OCI-LY7 (cell line): ENCODE data around the gene MAPKAPK3. TPM values are rescaled to one million over a fixed set of nuclear protein-coding genes. Genes with fewer than 3 reads are reported as not detected.

ENCODE experiments used
- BruUV-seq: library from RNA; stranded (reverse); fragments of 400-500 nt; replicated peaks from 2 replicates; lab custom pipeline; 2021; lab: Mats Ljungman, UMichigan
- CTCF ChIA-PET: fragments of 300-600 bp; sonication (Branson Sonifier 250); formaldehyde crosslinking; loops from one replicate; lab custom pipeline; 2022; ENCODE audit warnings: antibody characterized with exemption; ENCODE audit not compliant: unreplicated experiment; lab: Charles Lee
- POLR2A ChIA-PET: fragments of 300-600 bp; sonication (Branson Sonifier 250); formaldehyde crosslinking; loops from one replicate; lab custom pipeline; 2022; ENCODE audit warnings: antibody characterized with exemption; lab: Charles Lee
- DNase-seq: peaks from one replicate; pipeline ENCODE4 v3.0.0-alpha.2; 2015; ENCODE audit warnings: low spot score
- H2AFZ ChIP-seq: fragments of 200-600 bp; sonication (generic), shearing (Covaris generic); 2 replicates; pipeline ENCODE4 v1.6.1; 2014; ENCODE audit warnings: mild to moderate bottlenecking, antibody characterized with exemption, low read length, moderate library complexity
- H3K27ac ChIP-seq: fragments of 200-600 bp; sonication (generic); 2 replicates; pipeline ENCODE4 v1.5.1; 2014; ENCODE audit warnings: mixed run types, low read depth, mild to moderate bottlenecking, moderate library complexity, low read length, inconsistent platforms; ENCODE audit not compliant: poor library complexity, severe bottlenecking
- H3K36me3 ChIP-seq: fragments of 200-600 bp; sonication (generic); 2 replicates; pipeline ENCODE4 v1.6.1; 2014; ENCODE audit warnings: mild to moderate bottlenecking, antibody characterized with exemption, low read length, moderate library complexity, mixed read lengths; ENCODE audit not compliant: insufficient read depth
- H3K4me1 ChIP-seq: fragments of 200-600 bp; sonication (generic); 2 replicates; pipeline ENCODE4 v1.5.1; 2014; ENCODE audit warnings: mild to moderate bottlenecking, low read length; ENCODE audit not compliant: insufficient read depth, poor library complexity, severe bottlenecking
- H3K4me2 ChIP-seq: fragments of 200-600 bp; sonication (generic); 2 replicates; pipeline ENCODE4 v1.6.1; 2014; ENCODE audit warnings: mild to moderate bottlenecking, low read length
- H3K4me3 ChIP-seq: fragments of 200-600 bp; sonication (generic); 2 replicates; pipeline ENCODE4 v1.5.1; 2014; ENCODE audit warnings: mild to moderate bottlenecking, low read depth, low read length; ENCODE audit not compliant: poor library complexity, severe bottlenecking
- H3K79me2 ChIP-seq: fragments of 200-600 bp; sonication (generic); 2 replicates; pipeline ENCODE4 v1.6.1; 2016; ENCODE audit warnings: low read depth, mild to moderate bottlenecking, low read length, moderate library complexity, mixed read lengths; ENCODE audit not compliant: insufficient read depth
- H3K9me2 ChIP-seq: fragments of 200-600 bp; sonication (generic); 2 replicates; pipeline ENCODE4 v1.6.1; 2016; ENCODE audit warnings: mild to moderate bottlenecking, low read length, mixed read lengths; ENCODE audit not compliant: insufficient read depth
- H3K9me3 ChIP-seq: fragments of 200-600 bp; sonication (generic); 2 replicates; pipeline ENCODE4 v1.6.1; 2014; ENCODE audit warnings: mild to moderate bottlenecking, mixed run types, low read length, mixed read lengths
- H4K20me1 ChIP-seq: fragments of 200-600 bp; sonication (generic); 2 replicates; pipeline ENCODE4 v1.6.1; 2014; ENCODE audit warnings: mild to moderate bottlenecking, antibody characterized with exemption, low read length, moderate library complexity, mixed read lengths; ENCODE audit not compliant: insufficient read depth
- CTCF ChIP-seq: fragments of 200-600 bp; sonication (generic); conservative IDR thresholded peaks from 2 replicates; pipeline ENCODE4 v1.5.1; 2014; ENCODE audit warnings: mild to moderate bottlenecking, antibody characterized with exemption, low read length, moderate library complexity, mixed read lengths
- EZH2phosphoT487 ChIP-seq: fragments of 200-600 bp; sonication (generic); IDR thresholded peaks from 2 replicates; pipeline ENCODE4 v1.6.1; 2018; ENCODE audit warnings: low read depth, borderline replicate concordance, mild to moderate bottlenecking, mixed run types, antibody characterized with exemption, low read length, moderate library complexity, mixed read lengths
- intact Hi-C: fragments of 100-400 bp; cut with micrococcal nuclease; formaldehyde crosslinking; loops from one replicate; pipeline ENCODE4 v1.10.0; 2022; ENCODE audit not compliant: unreplicated experiment
- total RNA-seq, 2 experiments: library from RNA; depleted of rRNA in 1 of 2; stranded (reverse); fragments of >200 nt in 1 of 2; shearing (Covaris generic) in 1 of 2; gene quantifications; 2 replicates each; pipeline ENCODE4 v1.2.3, GENCODE V29; 2014 to 2022

The MAPKAPK3 gene
- total RNA-seq, 2 experiments from 2014 or later, result 17.5 to 25.2 TPM

DNA sequence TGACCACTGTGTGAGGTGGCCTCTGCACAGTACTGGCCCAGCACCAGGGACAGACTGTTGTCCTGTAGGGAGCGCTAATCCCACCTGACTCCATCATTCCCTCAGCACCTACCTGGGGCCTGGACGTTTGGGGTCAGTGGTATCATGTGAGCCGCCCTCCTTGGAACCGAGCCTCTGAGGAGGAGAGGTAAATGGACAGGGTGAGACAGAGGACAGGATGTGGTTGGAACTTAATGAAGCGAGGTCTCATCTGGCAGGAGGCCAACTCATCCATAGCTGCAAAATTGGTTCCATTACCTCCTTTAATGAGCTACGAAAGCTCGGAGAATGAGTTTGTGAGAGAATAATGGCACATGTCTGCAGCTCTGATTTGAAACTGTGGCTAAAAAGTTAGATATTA lies 13.9 kb downstream of the MAPKAPK3 start:
- H3K9me2 ChIP-seq, result no peaks in the 10 kb centered on the region
- TF ChIP-seq CTCF (no peak), EZH2phosphoT487 (no peak)
- ChIA-PET CTCF (interaction anchor here (0.5 to 1.9 kb wide), 3 partner anchors 11 to 315 kb away, joined by 3 to 5 read pairs (median 4); no protein-coding TSS in a partner anchor), POLR2A (no interaction called here)
- H3K4me1 ChIP-seq, result no peaks in the 10 kb centered on the region
- no peak overlapping the region for H3K4me3 ChIP-seq
- DNase-seq, result no peak
- no peak overlapping the region for H2AFZ ChIP-seq
- H4K20me1 ChIP-seq, result no peaks in the 10 kb centered on the region; the same call in 1 of the 2 replicates
- BruUV-seq, result no TSS peak
- no peak overlapping the region for H3K4me2 ChIP-seq
- H3K36me3 ChIP-seq, result no peaks in the 10 kb centered on the region
- H3K79me2 ChIP-seq, result no peaks in the 10 kb centered on the region
- no peaks in the 10 kb centered on the region for H3K9me3 ChIP-seq
- H3K27ac ChIP-seq, result no peak overlapping the region
- intact Hi-C loops, result no loop called here

- Histone ChIP-seq H3K4me3 (no peak overlapping the region), H3K9me2 (no peaks in the 10 kb centered on the region), H3K4me2 (no peak overlapping the region), H3K79me2 (no peaks in the 10 kb centered on the region), H3K36me3 (no peaks in the 10 kb centered on the region), H2AFZ (no peak overlapping the region), H3K27ac (no peak overlapping the region), H3K9me3 (no peaks in the 10 kb centered on the region), H3K4me1 (no peaks in the 10 kb centered on the region), H4K20me1 (no peaks in the 10 kb centered on the region; the same call in 1 of the 2 replicates)
- DNase-seq, result no peak
- CTCF ChIA-PET, result no interaction called here
- BruUV-seq, result no TSS peak
- intact Hi-C loops, result no loop called here
- 0 out of 2 replicates have a peak, but pooled peaks have one; percentile 20 for TF ChIP-seq CTCF
- TF ChIP-seq EZH2phosphoT487, result no peak
- POLR2A ChIA-PET, result interaction anchor here (1.2 kb wide), 1 partner anchor 16 kb away, joined by 7 read pairs; the partner anchor contains the start of gene MAPKAPK3
Observed at GRCh38 chr3:50632450-50632849, 15.5 kb downstream of the MAPKAPK3 start.

GRCh38 chr3:50633230-50633790 lies 16.4 kb downstream of the MAPKAPK3 start:
- no peak overlapping the region for H2AFZ ChIP-seq
- BruUV-seq, result no TSS peak
- H3K79me2 ChIP-seq, result no peaks in the 10 kb centered on the region
- no peaks in the 10 kb centered on the region for H3K9me2 ChIP-seq
- H3K9me3 ChIP-seq, result no peaks in the 10 kb centered on the region
- no peak overlapping the region for H3K4me3 ChIP-seq
- ChIA-PET CTCF (no interaction called here), POLR2A (interaction anchor here (1.2 kb wide), 1 partner anchor 16 kb away, joined by 3 read pairs; the partner anchor contains the start of gene MAPKAPK3)
- intact Hi-C loops, result no loop called here
- H3K36me3 ChIP-seq, result no peaks in the 10 kb centered on the region
- no peak overlapping the region for H3K27ac ChIP-seq
- H4K20me1 ChIP-seq, result no peaks in the 10 kb centered on the region; the same call in 1 of the 2 replicates
- TF ChIP-seq EZH2phosphoT487, result no peak
- no peak for TF ChIP-seq CTCF
- no peaks in the 10 kb centered on the region for H3K4me1 ChIP-seq
- no peak for DNase-seq
- H3K4me2 ChIP-seq, result no peak overlapping the region
